Neural cell (in vitro differentiated cells): Measurements from ENCODE around the gene KRT39. TPM values are rescaled to one million over a fixed set of nuclear protein-coding genes. Genes with fewer than 3 reads are reported as not detected.

ENCODE experiments used
- H2AFZ ChIP-seq: fragments of 200-600, 300-800 bp; sonication (generic), shearing (Covaris generic); 2 replicates; pipeline ENCODE4 v1.6.0; 2014; ENCODE audit warnings: low read depth, mild to moderate bottlenecking, antibody characterized with exemption, low read length, moderate library complexity
- H3F3A ChIP-seq: fragments of 200-600 bp; shearing (Covaris generic); 2 replicates; pipeline ENCODE4 v1.6.1; 2016; ENCODE audit warnings: mild to moderate bottlenecking, moderate library complexity, mixed read lengths, antibody characterized with exemption, low read length; ENCODE audit not compliant: insufficient read depth, poor library complexity, severe bottlenecking
- H3K27ac ChIP-seq: fragments of 200-600, 300-800 bp; sonication (generic), shearing (Covaris generic); 2 replicates; pipeline ENCODE4 v1.5.1; 2014; ENCODE audit warnings: mild to moderate bottlenecking, low read length, moderate library complexity
- H3K27me3 ChIP-seq: fragments of 300-800, 200-600 bp; sonication (generic), shearing (Covaris generic); 2 replicates; pipeline ENCODE4 v1.6.0; 2014; ENCODE audit warnings: mild to moderate bottlenecking, low read depth, low read length, moderate library complexity; ENCODE audit not compliant: insufficient read depth
- H3K36me3 ChIP-seq: fragments of 300-800, 200-600 bp; sonication (generic), shearing (Covaris generic); 2 replicates; pipeline ENCODE4 v1.5.1; 2014; ENCODE audit warnings: mild to moderate bottlenecking, antibody characterized with exemption, low read length, moderate library complexity; ENCODE audit not compliant: insufficient read depth
- H3K4me2 ChIP-seq: fragments of 300-800, 200-600 bp; sonication (generic), shearing (Covaris generic); 2 replicates; pipeline ENCODE4 v1.6.0; 2014; ENCODE audit warnings: mild to moderate bottlenecking, low read length
- H3K4me3 ChIP-seq: fragments of 300-800, 200-600 bp; sonication (generic), shearing (Covaris generic); 2 replicates; pipeline ENCODE4 v1.5.1; 2014; ENCODE audit warnings: mild to moderate bottlenecking, low read length, moderate library complexity
- H3K79me2 ChIP-seq: fragments of 200-600 bp; shearing (Covaris generic); replicated peaks from 2 replicates; pipeline ENCODE4 v1.6.0; 2014; ENCODE audit warnings: mild to moderate bottlenecking, low read length, moderate library complexity; ENCODE audit not compliant: insufficient read depth
- H3K9ac ChIP-seq: fragments of 300-800, 200-600 bp; sonication (generic), shearing (Covaris generic); 2 replicates; pipeline ENCODE4 v1.6.1; 2016; ENCODE audit warnings: mild to moderate bottlenecking, low read length, mixed read lengths
- H3K9me2 ChIP-seq: fragments of 200-600 bp; shearing (Covaris generic); 2 replicates; pipeline ENCODE4 v1.6.1; 2016; ENCODE audit warnings: mild to moderate bottlenecking, low read length, mixed read lengths; ENCODE audit not compliant: insufficient read depth
- H3K9me3 ChIP-seq: fragments of 200-600, 300-800 bp; sonication (generic), shearing (Covaris generic); 2 replicates; pipeline ENCODE4 v1.6.1; 2016; ENCODE audit warnings: mild to moderate bottlenecking, mixed run types, low read length, moderate library complexity, mixed read lengths
- H4K20me1 ChIP-seq: fragments of 200-600 bp; shearing (Covaris generic); 2 replicates; pipeline ENCODE4 v1.6.1; 2016; ENCODE audit warnings: mild to moderate bottlenecking, mixed run types; ENCODE audit not compliant: insufficient read depth
- CTCF ChIP-seq: fragments of 450-650 bp; IDR thresholded peaks from 2 replicates; pipeline ENCODE4 v1.5.1; 2014; ENCODE audit warnings: antibody characterized with exemption, mild to moderate bottlenecking, moderate library complexity; ENCODE audit not compliant: poor library complexity, severe bottlenecking
- MXI1 ChIP-seq: fragments of 450-650 bp; conservative IDR thresholded peaks from 2 replicates; pipeline ENCODE4 v1.6.1; 2014; ENCODE audit warnings: antibody characterized with exemption, mild to moderate bottlenecking; ENCODE audit not compliant: poor library complexity, severe bottlenecking
- REST ChIP-seq: IDR thresholded peaks from 2 replicates; pipeline ENCODE4 v1.6.1; 2012; ENCODE audit warnings: borderline replicate concordance
- TAF1 ChIP-seq: IDR thresholded peaks from 2 replicates; pipeline ENCODE4 v1.6.1; 2012; ENCODE audit warnings: low read depth
- polyA plus RNA-seq: library from polyadenylated mRNA; depleted of rRNA; stranded (reverse); fragments of >200 nt; gene quantifications from 2 replicates; pipeline ENCODE4 v1.2.3, GENCODE V29; 2014

The KRT39 gene
- polyA plus RNA-seq, 1 donor from 2014 or later: not detected

GRCh38 chr17:40945414-40945813 is 21.3 kb downstream of the KRT39 start:
- H2AFZ ChIP-seq: no peak overlapping the region
- no peaks in the 10 kb centered on the region for H3K9me3 ChIP-seq
- no peak for TF ChIP-seq CTCF
- no peak for TF ChIP-seq REST
- no peaks in the 10 kb centered on the region for H4K20me1 ChIP-seq
- no peaks in the 10 kb centered on the region for H3K9me2 ChIP-seq
- H3K79me2 ChIP-seq: no peaks in the 10 kb centered on the region
- H3K9ac ChIP-seq: no peak overlapping the region
- no peaks in the 10 kb centered on the region for H3F3A ChIP-seq
- H3K36me3 ChIP-seq: no peaks in the 10 kb centered on the region
- no peak overlapping the region for H3K4me3 ChIP-seq
- H3K4me2 ChIP-seq: no peak overlapping the region
- no peak overlapping the region for H3K27ac ChIP-seq
- no peaks in the 10 kb centered on the region for H3K27me3 ChIP-seq

- H3K4me2 ChIP-seq: no peak overlapping the region
- H3K79me2 ChIP-seq: no peaks in the 10 kb centered on the region
- TF ChIP-seq MXI1 (no peak), CTCF (no peak), TAF1 (no peak), REST (no peak)
- no peaks in the 10 kb centered on the region for H3K36me3 ChIP-seq
- H3F3A ChIP-seq: no peaks in the 10 kb centered on the region
- no peaks in the 10 kb centered on the region for H3K9me2 ChIP-seq
- no peak overlapping the region for H3K27ac ChIP-seq
- no peaks in the 10 kb centered on the region for H3K27me3 ChIP-seq
- no peaks in the 10 kb centered on the region for H4K20me1 ChIP-seq
- no peak overlapping the region for H3K4me3 ChIP-seq
- H2AFZ ChIP-seq: no peak overlapping the region
- no peak overlapping the region for H3K9ac ChIP-seq
- no peaks in the 10 kb centered on the region for H3K9me3 ChIP-seq
Measured at GRCh38 chr17:40944531-40944930, 22.2 kb downstream of the KRT39 start.
